GM21367 (cell line): ENCODE measurements around the gene CDC34.

Experiments
- ATAC-seq: cut with Tn5 transposase; IDR thresholded peaks from one replicate; pipeline ENCODE4 v1.9.1; 2021; ENCODE audit not compliant: unreplicated experiment

The CDC34 gene

GRCh38 chr19:518598-519231 lies 12.8 kb upstream of the CDC34 start:
- ATAC-seq, result no peak

DNA sequence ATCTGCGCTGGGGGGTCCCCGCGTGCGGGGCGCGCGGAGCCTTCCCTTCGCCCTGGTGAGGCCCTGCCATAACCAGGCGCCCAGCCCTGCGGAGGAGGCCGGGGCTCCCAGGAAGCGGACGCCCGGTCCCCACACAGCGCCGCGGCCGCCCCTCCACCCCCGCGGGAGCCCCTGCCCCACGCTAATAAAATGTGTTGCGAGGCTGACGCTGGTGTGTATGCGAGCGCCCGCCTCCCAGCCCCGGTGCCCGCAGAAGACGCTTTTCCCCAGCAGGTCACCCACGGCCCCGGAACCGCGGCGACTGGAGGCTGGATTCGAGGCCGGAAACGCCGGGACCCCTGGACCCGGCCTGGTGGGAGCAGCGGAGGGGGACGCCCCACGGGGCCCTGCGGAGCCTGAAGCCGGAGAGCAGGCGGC lies 12.1 kb upstream of the CDC34 start:
- no peak for ATAC-seq

GRCh38 chr19:522726-523125 lies 8.8 kb upstream of the CDC34 start:
- no peak for ATAC-seq

DNA sequence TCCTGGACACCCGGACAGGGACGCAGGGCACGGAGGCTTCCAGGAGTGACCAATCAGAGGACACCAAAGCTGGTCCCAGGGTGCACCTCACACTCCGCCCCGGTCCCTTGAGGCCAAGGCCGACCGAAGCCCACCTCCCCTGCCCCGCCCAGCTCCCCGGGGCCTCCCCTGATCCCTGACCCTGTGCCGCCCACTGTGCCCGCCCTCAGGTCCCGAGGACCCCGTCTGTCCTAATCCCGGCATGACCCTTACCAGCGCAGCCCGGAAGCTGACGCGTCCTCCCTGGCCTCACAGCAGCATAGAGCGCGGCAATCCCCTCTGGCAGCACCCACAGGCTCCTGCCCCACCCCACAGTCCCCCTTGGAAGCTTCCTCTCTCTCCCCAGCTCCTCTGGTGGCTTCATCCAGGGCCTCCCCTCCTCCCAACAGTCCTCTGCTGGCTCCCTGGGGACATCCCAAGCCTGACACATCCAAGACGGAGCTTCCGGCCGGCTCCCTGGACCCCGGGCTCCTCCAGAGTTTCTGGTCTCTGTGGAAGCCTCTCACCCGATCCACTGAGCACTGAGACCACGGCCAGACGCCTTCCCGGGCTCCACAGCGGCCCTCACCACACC lies 7.4 kb upstream of the CDC34 start:
- ATAC-seq, result no peak

DNA sequence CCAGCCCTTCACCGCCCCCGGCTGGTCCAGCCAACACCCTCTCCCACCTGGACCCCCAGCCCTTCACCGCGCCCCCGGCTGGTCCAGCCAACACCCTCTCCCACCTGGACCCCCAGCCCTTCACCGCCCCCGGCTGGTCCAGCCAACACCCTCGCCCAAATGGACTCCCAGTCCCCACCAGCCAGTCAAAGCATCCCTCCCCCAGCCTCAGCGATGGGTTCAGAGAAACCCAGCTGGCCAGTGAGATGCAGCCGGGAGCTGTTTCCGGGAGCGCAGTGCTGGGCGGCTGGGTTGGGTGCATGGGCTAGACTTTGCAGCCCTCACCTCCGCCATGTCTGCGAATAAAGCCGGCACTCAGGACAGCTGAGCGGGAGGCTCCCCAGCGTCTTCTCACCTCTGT lies 6.5 kb upstream of the CDC34 start:
- ATAC-seq, result no peak

DNA sequence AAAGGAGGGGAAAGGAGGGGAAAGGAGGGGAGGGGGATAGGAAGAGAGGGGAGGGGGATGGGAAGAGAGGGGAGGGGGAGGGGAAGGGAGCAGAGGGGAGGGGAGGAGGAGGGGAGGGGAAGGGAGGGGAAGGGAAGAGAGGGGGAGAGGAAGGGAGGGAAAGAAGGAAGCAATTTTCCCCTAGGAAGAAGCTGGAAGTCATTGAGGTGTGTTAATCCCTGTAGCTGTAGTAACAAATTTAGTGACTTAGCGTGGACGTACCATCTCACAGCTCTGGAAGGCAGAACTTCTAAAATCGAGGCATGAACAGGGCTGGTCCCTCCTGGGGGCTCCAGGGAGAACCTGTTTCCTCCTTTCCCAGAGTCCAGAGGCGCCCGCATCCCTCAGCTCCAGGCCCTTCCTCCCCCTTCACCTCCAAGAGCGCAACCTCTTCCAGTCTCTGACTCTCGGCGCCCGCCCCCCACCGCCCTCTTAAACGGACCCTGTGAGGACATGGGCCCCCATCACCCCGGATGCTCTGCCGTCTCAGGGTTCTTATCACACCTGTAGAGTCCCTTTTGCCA lies 5.6 kb upstream of the CDC34 start:
- ATAC-seq, result no peak

GRCh38 chr19:530134-531008 lies 1.2 kb upstream of the CDC34 start:
- ATAC-seq, result no peak

- peak; percentile 68 for ATAC-seq
These were observed 379 bp upstream of the CDC34 start for GRCh38 chr19:531009-531752.

DNA sequence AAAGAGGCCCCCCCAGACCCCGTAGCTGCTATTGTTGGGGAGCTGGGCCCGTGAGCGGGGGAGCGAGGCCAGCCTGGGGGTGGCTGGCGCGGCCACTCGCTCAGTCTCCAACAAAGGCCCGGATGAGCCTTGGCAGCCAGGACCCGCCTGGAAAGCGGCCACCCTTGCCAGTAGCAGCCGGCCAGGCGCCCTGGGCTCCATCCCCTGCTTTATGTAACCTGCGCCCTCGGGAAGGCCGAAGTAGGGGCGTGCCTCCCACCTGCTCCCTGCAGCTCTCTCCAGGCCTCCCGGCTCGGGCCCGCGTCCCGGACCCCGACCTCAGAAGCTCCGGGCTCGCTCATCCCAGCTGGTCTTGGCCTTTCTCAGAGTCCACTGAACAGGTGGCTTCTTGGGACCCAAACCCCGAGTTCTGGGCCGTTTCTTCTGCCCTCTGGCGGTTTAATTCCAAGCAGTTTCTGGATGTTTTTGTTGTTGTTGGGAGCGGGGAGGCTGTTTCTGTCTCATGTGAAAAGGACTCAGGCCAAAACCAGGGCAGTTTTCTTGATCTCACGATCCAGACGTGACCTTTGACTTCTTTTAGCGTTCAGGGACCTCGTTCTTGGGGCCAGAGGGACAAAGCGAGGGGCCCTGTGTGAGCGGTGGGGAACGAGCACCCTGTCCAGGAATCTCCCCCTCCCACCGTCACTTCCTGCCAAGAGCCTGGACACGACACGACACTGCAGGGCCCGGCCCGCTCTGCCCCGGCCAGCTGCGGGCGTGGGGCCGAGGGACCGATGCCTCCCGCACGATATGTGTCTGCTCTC lies 1.2 kb downstream of the CDC34 start:
- ATAC-seq, result no peak

GRCh38 chr19:533364-534058 lies 2.0 kb downstream of the CDC34 start:
- no peak for ATAC-seq

- no peak for ATAC-seq
These were observed 2.5 kb downstream of the CDC34 start for GRCh38 chr19:534088-534487.

DNA sequence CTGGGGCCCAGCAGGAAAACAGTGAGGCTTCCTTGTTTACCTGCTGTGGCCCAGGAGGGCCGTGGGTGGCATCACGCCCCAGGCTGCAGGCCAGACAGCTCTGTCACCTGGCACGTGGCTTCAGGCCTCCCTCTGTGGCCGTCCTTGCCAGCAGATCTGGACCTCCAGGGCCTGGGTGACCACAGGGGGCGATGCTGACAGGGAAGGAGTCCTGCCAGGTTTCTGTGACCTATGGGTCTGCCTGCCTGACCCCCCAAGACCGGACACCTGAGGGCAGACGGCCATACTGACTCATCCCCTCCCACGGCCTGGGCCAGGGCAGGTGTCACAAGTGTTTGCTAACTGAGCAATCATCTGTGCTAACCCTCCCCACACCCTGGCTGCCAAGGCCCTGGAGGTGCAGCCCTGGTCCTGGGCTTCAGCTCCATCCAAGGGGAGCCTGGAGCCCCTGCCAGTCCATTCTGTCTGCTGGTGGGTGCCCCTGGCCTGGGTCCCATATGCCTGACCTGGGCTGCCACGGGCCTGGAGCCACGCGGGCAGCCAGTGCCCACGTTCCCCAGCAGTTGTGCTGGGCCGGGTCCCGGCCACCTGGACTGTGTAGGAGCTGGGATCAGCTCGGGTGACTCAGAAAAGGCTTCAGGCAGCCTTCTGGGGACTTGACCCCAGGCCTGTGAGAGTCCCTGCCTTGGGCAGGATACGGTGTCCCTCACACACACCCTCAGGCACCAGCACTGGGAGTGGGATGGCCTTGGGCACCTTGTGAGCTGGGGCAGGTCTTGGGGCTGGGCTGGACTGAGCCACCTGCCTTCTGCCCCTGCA lies 3.7 kb downstream of the CDC34 start:
- ATAC-seq, result no peak

DNA sequence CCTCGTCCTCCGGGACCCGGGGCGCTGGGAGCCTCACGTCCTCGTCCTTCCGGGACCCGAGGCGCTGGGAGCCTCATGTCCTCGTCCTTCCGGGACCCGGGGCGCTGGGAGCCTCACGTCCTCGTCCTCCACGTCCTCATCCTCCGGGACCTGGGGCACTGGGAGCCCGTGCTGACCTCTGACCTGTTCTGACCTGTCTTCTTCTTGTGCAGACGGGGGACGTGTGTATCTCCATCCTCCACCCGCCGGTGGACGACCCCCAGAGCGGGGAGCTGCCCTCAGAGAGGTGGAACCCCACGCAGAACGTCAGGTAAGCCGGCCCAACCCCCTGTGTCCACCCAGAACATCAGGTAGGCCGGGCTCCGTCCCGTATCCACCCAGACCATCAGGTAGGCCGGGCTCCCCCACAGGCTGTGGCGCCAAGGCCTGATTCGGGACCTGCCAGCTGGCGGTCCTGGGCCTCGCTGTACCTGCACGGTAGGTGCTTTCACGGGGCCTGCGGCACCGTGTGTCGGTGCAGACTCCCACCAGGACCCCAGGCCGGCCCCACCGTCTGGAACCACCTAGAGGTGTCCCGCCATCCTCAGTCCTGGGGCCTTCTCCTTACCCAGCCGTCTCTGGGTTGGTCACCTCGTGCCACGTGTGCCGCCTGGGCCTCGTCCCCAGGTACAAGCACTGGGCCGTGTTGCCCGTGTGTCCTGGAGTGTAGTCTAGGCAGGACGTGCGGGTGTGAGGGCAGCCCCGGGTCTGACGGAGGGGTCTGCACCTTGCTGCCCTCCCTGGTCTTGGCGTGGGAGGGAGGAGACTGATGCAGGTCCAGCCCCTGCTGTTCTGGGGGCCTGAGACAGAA lies 4.7 kb downstream of the CDC34 start:
- no peak for ATAC-seq

- no peak for ATAC-seq
These were observed 5.4 kb downstream of the CDC34 start for GRCh38 chr19:536881-537404.

GRCh38 chr19:538641-539428 lies 7.3 kb downstream of the CDC34 start:
- ATAC-seq, result no peak

GRCh38 chr19:539429-540030 lies 8.0 kb downstream of the CDC34 start:
- ATAC-seq, result no peak
